ENCODE results near the gene UST.

UST gene

DNA sequence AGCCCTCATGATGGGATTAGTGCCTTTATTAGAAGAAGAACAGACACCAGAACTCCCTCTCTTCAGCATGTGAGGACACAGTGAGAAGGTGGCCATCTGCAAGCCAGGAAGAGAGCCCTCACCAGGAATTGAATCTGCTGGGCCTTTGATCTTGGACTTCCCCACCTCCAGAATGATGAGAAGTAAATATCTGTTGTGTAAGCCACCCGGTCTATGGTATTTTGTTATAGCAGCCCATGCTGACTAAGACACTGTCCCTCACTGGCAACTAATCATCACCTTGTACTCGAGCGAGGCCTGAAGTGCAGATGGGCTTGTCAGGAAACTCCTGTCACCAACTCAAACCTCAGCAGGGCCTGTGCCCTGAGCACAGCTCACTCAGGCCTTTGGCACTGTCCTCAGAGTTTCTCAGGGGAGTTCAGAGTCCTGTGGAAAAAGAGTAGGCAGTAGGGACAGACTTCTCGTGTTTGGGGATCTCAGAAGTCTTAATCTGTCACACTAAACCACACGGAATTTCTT lies 62.0 kb downstream of the UST start:
- DNase-seq = no peak

DNA sequence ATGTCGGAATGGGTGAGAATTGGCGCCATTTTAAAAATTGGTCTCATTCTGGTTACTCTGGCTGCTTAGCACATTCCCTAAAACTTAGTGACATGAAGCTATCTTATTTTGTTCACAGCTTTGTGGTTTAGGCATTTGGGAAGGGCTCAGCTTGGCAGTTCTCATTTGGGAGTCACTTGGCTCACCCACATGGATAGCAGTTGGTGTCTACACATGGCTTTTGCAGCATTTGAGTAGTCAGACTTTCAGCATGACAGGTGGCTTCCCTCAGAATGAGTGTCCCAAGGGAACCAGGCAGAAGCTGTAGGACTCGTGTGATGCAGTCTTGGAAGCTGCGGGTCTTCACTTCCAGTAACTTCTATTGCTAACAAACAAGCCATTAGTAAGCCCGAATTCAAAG lies 64.6 kb downstream of the UST start:
- DNase-seq = no peak

- DNase-seq = no peak
Measured at GRCh38 chr6:148814082-148814790, 67.4 kb downstream of the UST start.

DNA sequence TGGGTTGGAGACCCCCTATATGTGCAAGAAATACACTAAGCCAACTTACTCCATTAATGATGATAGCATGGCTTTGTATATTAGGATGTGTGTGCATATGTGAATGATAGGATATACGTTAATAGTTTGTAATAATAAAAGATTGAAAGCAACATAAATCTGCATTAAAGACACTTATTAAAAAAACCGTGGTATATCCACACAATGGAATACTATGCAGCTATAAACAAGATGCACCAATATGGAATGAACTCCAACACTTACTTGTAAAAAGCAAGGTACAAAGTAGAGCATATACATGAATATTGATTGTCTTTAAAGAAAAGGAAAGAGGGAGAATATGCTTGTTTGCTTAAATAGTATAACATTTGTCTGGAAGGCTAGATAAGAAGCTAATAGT lies 68.0 kb downstream of the UST start:
- DNase-seq = no peak

GRCh38 chr6:148816117-148816516 lies 69.3 kb downstream of the UST start:
- no peak for DNase-seq

DNA sequence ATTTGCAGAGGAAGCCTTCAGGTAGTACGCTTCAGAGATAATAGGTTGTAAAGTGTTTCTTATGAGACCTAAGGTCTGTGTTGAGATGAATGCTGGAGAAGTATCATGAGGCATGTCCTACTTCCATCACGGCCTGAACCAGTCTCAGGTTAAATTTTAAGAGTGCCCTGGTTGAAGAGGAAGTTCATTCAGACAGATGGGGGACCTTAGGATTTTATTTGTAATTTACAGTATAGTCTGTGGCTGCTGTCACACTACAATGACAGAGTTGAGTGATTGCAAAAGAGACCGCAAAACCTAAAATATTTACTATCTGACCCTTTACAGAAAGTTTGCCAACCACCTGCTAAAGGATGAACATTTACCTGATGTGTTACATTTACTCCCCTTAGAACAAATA lies 70.9 kb downstream of the UST start:
- no peak for DNase-seq

- DNase-seq = no peak
Measured at GRCh38 chr6:148818939-148819575, 72.2 kb downstream of the UST start.

GRCh38 chr6:148819852-148820251 lies 73.0 kb downstream of the UST start:
- DNase-seq = no peak

DNA sequence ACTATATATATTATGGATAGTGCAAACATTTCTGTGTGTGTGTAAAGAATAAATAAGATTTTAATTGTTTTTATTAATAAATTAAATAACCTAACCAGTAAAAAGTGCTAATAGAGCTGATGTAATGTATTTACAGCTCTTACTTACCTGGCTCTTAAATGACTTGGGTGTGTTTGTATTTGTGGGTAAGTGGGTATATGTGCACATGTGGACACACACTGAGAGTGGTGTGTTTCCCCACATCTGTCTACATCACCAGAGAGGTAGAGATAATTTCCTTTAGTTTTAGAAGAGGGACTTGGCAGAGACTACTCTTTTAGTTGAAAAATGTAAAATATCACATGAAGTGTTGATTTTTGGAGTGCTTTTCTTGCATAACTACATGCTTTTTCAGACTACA lies 76.0 kb downstream of the UST start:
- no peak for DNase-seq

GRCh38 chr6:148824291-148824690 lies 77.5 kb downstream of the UST start:
- no peak for DNase-seq

DNA sequence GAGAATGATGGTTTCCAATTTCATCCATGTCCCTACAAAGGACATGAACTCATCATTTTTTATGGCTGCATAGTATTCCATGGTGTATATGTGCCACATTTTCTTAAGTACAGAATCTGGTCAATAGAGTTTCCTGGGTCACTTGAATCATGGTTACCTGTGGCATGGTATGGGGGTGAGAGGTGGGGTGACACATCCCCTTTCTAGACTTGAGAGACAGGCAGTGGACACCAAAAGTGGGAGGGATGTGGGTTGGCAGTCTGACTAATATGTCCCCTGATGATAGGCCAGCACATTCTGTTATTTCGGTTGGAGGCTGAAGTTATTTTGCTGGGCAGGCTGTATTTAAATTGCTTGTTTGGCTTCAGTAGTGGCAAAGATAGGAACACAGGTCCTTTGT lies 78.1 kb downstream of the UST start:
- DNase-seq = no peak

GRCh38 chr6:148825492-148825891 lies 78.7 kb downstream of the UST start:
- DNase-seq = no peak

- DNase-seq = no peak
Measured at GRCh38 chr6:148827416-148828045, 80.7 kb downstream of the UST start.

DNA sequence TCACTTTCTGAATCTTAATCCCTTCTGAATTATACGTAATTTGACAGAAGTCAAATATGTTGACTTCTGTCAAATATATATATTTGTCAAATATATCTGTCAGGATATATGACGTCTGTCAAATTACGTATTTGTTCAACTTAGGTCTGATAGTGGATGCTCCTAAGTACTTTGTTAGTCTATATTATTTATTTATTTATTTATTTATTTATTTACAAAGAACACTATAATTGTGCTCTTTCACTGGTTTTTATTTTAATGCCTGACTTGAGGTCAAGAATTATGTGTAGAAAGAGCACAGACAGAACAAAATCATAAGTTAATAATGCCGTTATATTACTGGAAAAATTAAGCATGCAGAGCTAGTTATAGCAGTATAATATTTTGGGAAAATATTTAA lies 81.2 kb downstream of the UST start:
- no peak for DNase-seq

- no peak for DNase-seq
Measured at GRCh38 chr6:148829415-148830101, 82.7 kb downstream of the UST start.

DNA sequence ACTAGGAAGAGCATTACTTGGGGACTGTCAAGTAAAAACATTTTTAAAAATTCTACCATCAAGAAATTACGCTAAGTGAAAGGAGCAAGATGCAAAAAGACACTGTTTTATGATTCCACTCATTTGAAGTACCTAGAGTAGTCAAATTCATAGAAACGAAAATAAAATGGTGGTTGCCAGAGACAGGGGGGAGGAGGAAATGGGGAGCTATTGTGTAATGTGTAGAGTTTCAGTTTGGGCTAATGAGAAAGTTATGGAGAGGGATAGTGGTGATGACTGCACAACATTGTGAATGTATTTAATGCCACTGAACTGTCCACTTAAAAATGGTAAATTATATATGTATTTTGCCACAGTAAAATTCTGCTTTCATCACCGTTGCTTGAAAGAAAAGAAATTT lies 83.8 kb downstream of the UST start:
- DNase-seq = no peak

DNA sequence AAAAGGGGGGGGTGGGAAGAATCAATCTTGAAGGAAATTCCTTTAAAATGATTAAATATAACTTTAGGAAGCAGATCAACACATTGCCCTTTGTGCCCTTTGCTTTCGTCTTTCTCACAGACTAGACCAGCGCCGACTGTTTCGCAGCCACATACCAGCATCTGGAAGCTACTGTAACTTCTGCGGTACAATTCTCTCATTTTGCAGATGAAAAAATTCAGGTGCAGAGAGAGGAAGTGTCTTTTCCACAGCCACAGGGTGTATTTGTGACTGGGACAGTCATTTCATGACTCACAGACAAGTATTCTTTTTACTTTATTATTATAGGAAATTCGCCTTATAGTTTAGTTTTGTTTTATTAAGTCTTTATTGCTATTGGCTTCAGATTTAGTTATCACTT lies 84.2 kb downstream of the UST start:
- DNase-seq = no peak

GRCh38 chr6:148831531-148831930 lies 84.7 kb downstream of the UST start:
- DNase-seq = no peak

DNA sequence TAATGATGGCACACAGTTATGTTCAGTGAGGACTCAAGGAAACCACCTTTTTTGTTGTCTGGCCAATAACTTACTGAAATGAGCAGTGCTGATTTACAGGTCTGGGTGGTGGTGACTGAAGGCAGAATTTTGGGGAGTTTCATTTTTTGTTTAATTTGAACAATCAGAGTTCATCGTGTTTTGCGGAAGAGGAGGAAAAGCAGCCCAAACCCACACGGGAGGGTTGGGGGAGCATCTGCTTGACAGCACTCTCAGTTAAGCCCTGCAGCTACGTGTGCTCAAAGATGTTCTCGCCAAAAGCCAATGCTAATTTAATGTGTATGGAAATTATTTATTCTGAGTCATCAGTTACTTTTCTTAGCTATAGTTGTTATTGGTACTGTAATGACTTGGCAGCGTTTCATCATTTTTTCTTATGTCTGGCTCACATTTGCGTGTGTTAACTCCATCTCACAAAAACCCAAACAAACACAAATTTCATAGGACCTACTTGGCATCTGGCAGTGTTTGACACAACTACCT lies 89.2 kb downstream of the UST start:
- no peak for DNase-seq

GRCh38 chr6:148836751-148837150 lies 89.9 kb downstream of the UST start:
- no peak for DNase-seq

- no peak for DNase-seq
Measured at GRCh38 chr6:148837941-148838340, 91.1 kb downstream of the UST start.

DNA sequence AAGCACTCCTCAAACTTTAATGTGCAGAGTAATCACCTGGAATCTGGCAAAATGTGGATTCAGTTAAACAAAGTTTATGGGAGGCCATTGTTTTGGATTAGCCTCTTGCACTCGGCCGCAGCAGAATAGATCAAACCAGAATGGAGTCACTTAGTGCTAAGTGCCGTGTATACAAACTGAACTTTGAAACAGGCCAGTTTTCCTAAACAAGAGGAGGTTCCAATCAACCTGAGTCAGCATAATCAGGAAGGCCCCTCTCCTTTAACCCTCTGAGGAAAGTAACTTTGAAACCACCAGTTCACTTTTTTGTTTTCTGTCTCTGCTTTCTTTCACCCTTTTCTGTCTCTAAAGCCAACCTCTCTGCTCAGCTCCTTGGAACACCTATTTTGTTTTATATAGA lies 92.2 kb downstream of the UST start:
- DNase-seq = no peak

- no peak for DNase-seq
Measured at GRCh38 chr6:148840256-148840655, 93.4 kb downstream of the UST start.
